Endodermal cell (in vitro differentiated cells): ENCODE results near the gene CATSPERD. TPM values are rescaled to one million over a fixed set of nuclear protein-coding genes. Genes with fewer than 3 reads are reported as not detected.

ENCODE experiments used
- DNase-seq: peaks from one replicate; pipeline ENCODE4 v3.0.0-alpha.2; 2017
- H3K27ac ChIP-seq: 2 replicates; pipeline ENCODE4 v1.5.1; 2013; ENCODE audit warnings: mild to moderate bottlenecking, low read depth, low read length, moderate library complexity
- H3K27me3 ChIP-seq: 2 replicates; pipeline ENCODE4 v1.6.1; 2013; ENCODE audit warnings: mild to moderate bottlenecking, low read length, moderate library complexity; ENCODE audit not compliant: insufficient read depth, control insufficient read depth, poor library complexity, severe bottlenecking
- H3K36me3 ChIP-seq: 2 replicates; pipeline ENCODE4 v1.7.0; 2013; ENCODE audit warnings: mild to moderate bottlenecking, low read length, moderate library complexity; ENCODE audit not compliant: control insufficient read depth, insufficient read depth
- H3K4me1 ChIP-seq: one replicate; pipeline ENCODE4 v1.7.0; 2013; ENCODE audit warnings: low read length; ENCODE audit not compliant: control insufficient read depth, insufficient read depth
- H3K4me3 ChIP-seq: 2 replicates; pipeline ENCODE4 v1.5.1; 2013; ENCODE audit warnings: mild to moderate bottlenecking, low read length, moderate library complexity
- H3K9ac ChIP-seq: 2 replicates; pipeline ENCODE4 v1.6.1; 2013; ENCODE audit warnings: mild to moderate bottlenecking, low read length, moderate library complexity; ENCODE audit not compliant: poor library complexity, severe bottlenecking; ENCODE audit errors: extremely low read depth
- H3K9me3 ChIP-seq: 2 replicates; pipeline ENCODE4 v1.6.1; 2013; ENCODE audit warnings: mild to moderate bottlenecking, low read length, moderate library complexity; ENCODE audit not compliant: control insufficient read depth
- H3K27ac Mint-ChIP-seq: 2 replicates; pipeline ENCODE4 v1.8.0; 2020; ENCODE audit warnings: mixed read lengths
- H3K27me3 Mint-ChIP-seq: 2 replicates; pipeline ENCODE4 v1.8.0; 2021; ENCODE audit warnings: mild to moderate bottlenecking, mixed read lengths; ENCODE audit not compliant: insufficient read depth
- H3K36me3 Mint-ChIP-seq: 2 replicates; pipeline ENCODE4 v1.8.0; 2020; ENCODE audit warnings: low read depth, mixed read lengths
- H3K4me1 Mint-ChIP-seq: 2 replicates; pipeline ENCODE4 v1.8.0; 2020; ENCODE audit warnings: mixed read lengths
- H3K4me3 Mint-ChIP-seq: 2 replicates; pipeline ENCODE4 v1.8.0; 2020; ENCODE audit warnings: mild to moderate bottlenecking, moderate library complexity, mixed read lengths
- H3K9me3 Mint-ChIP-seq: 2 replicates; pipeline ENCODE4 v1.8.0; 2020; ENCODE audit warnings: mild to moderate bottlenecking, mixed read lengths
- CTCF ChIP-seq: fragments of 200-600 bp; sonication (generic); conservative IDR thresholded peaks from 2 replicates; pipeline ENCODE4 v1.5.0; 2021; ENCODE audit warnings: antibody characterized with exemption, mild to moderate bottlenecking
- WGBS, 2 experiments: methylation state at CpG; one replicate each; pipeline versions ENCODE4 v1.1.5 to v1.1.7; 2013; ENCODE audit warnings: missing lambda C conversion rate in 2 of 2, mixed read lengths in 1 of 2; ENCODE audit not compliant: insufficient coverage in 1 of 2, insufficient read length in 1 of 2; 5-methylcytosine and 5-hydroxymethylcytosine counted together
- total RNA-seq, 2 donors: library from RNA; stranded (reverse); fragmentation: NEBNext Ultra II Directional in 1 of 2; extraction: Animal tissue kit (Norgen Biotek cat#: 25700) in 1 of 2; gene quantifications; 2 replicates in 1 of 2; 3 replicates in 1 of 2; pipeline ENCODE4 v1.2.1, GENCODE V29; 2021

Gene CATSPERD
- total RNA-seq, 2 donors from 2014 or later: not detected

GRCh38 chr19:5694167-5694955 lies 26.1 kb upstream of the CATSPERD start:
- 96 to 98% methylated on average over 31 to 45 of the region's 45 CpGs for WGBS, 2 experiments
- Histone ChIP-seq H3K36me3 (peaks cover 42% of the 10 kb centered on the region), H3K27ac (no peak overlapping the region), H3K9ac (no peak overlapping the region), H3K4me1 (no peaks in the 10 kb centered on the region), H3K9me3 (no peaks in the 10 kb centered on the region), H3K4me3 (no peak overlapping the region), H3K27me3 (no peaks in the 10 kb centered on the region)
- Mint-ChIP-seq H3K27me3 (no peaks in the 10 kb centered on the region), H3K27ac (no peak overlapping the region), H3K9me3 (no peaks in the 10 kb centered on the region), H3K4me3 (no peak overlapping the region), H3K4me1 (peaks cover 2% of the 10 kb centered on the region), H3K36me3 (peaks cover 52% of the 10 kb centered on the region)
- DNase-seq: peak; percentile 62
- TF ChIP-seq CTCF: no peak

- H3K9ac ChIP-seq: no peak overlapping the region
Observed at GRCh38 chr19:5694956-5695648, 25.3 kb upstream of the CATSPERD start.

More at GRCh38 chr19:5694956-5695648, 25.3 kb upstream of the CATSPERD start:
- Histone ChIP-seq H3K27me3 (no peaks in the 10 kb centered on the region), H3K9me3 (no peaks in the 10 kb centered on the region), H3K36me3 (peaks cover 42% of the 10 kb centered on the region), H3K27ac (no peak overlapping the region), H3K4me1 (no peaks in the 10 kb centered on the region), H3K4me3 (no peak overlapping the region)
- Mint-ChIP-seq H3K4me1 (peaks cover 2% of the 10 kb centered on the region), H3K9me3 (no peaks in the 10 kb centered on the region), H3K27ac (no peak overlapping the region), H3K36me3 (peaks cover 52% of the 10 kb centered on the region), H3K27me3 (no peaks in the 10 kb centered on the region), H3K4me3 (no peak overlapping the region)
- WGBS, 2 experiments: 89 to 91% methylated on average over 3 to 8 of the region's 8 CpGs
- no peak for TF ChIP-seq CTCF
- peak; percentile 53 for DNase-seq
